Panc1 (cell line): ENCODE measurements around the gene CSMD2. TPM values are rescaled to one million over a fixed set of nuclear protein-coding genes. Genes with fewer than 3 reads are reported as not detected.

Source experiments
- ATAC-seq: fragments of 200-7000 bp; cut with Tn5 transposase; 2 replicates; pipeline ENCODE4 v1.9.1; 2020; ENCODE audit warnings: mild to moderate bottlenecking, moderate library complexity
- BruUV-seq: library from RNA; stranded (reverse); fragments of 400-500 nt; replicated peaks from 2 replicates; lab custom pipeline; 2021; lab: Mats Ljungman, UMichigan
- CTCF ChIA-PET: fragments of 300-600 bp; sonication (Branson Sonifier 250); formaldehyde crosslinking; loops from one replicate; lab custom pipeline; 2022; ENCODE audit warnings: antibody characterized with exemption; lab: Charles Lee
- POLR2A ChIA-PET: fragments of 300-600 bp; sonication (Branson Sonifier 250); formaldehyde crosslinking; loops from one replicate; lab custom pipeline; 2022; ENCODE audit warnings: antibody characterized with exemption; lab: Charles Lee
- DNase-seq: peaks from one replicate; pipeline ENCODE4 v3.0.0-alpha.2; 2010; ENCODE audit warnings: low read depth, low spot score
- H3K27ac ChIP-seq: 2 replicates; pipeline ENCODE4 v1.5.1; 2011; ENCODE audit warnings: mild to moderate bottlenecking, low read length, inconsistent platforms
- H3K27me3 ChIP-seq: fragments of 200-500 bp; sonication (Bioruptor generic); 2 replicates; pipeline ENCODE4 v1.6.0; 2014; ENCODE audit warnings: low read length, inconsistent platforms; ENCODE audit not compliant: control insufficient read depth, insufficient read depth
- H3K36me3 ChIP-seq: fragments of 200-500 bp; sonication (Bioruptor generic); 2 replicates; pipeline ENCODE4 v1.5.1; 2014; ENCODE audit warnings: inconsistent platforms, mild to moderate bottlenecking, low read length, moderate library complexity; ENCODE audit not compliant: control insufficient read depth, insufficient read depth
- H3K4me1 ChIP-seq: 2 replicates; pipeline ENCODE4 v1.5.1; 2011; ENCODE audit warnings: inconsistent platforms, mild to moderate bottlenecking, low read length, moderate library complexity; ENCODE audit not compliant: control insufficient read depth, insufficient read depth
- H3K4me3 ChIP-seq, 2 experiments: 2 replicates each; pipeline ENCODE4 v1.5.1; 2011 to 2012; ENCODE audit warnings: low read depth in 2 of 2, low read length in 2 of 2, mild to moderate bottlenecking in 2 of 2, inconsistent platforms in 1 of 2, moderate library complexity in 1 of 2
- H3K9me3 ChIP-seq: fragments of 200-500 bp; sonication (Bioruptor generic); 2 replicates; pipeline ENCODE4 v1.5.1; 2014; ENCODE audit warnings: low read depth, mild to moderate bottlenecking, inconsistent platforms, low read length, moderate library complexity; ENCODE audit not compliant: control insufficient read depth, insufficient read depth
- CTCF ChIP-seq: fragments of 450-650 bp; IDR thresholded peaks from 2 replicates; pipeline ENCODE4 v1.5.1; 2017; ENCODE audit warnings: mild to moderate bottlenecking
- POLR2AphosphoS5 ChIP-seq: IDR thresholded peaks from 2 replicates; pipeline ENCODE4 v1.6.1; 2012; ENCODE audit warnings: mild to moderate bottlenecking, low read depth, low read length, moderate library complexity
- REST ChIP-seq, 2 experiments: IDR thresholded peaks; 2 replicates each; pipeline ENCODE4 v1.6.1; 2011 to 2012; ENCODE audit warnings: low read depth in 2 of 2, control low read depth in 1 of 2, low read length in 1 of 2, mild to moderate bottlenecking in 1 of 2, moderate library complexity in 1 of 2; ENCODE audit not compliant: insufficient read depth in 1 of 2
- SIN3A ChIP-seq: IDR thresholded peaks from 2 replicates; pipeline ENCODE4 v1.6.1; 2012; ENCODE audit warnings: low read depth, mild to moderate bottlenecking, low read length, moderate library complexity, borderline replicate concordance; ENCODE audit not compliant: insufficient read depth
- TCF7L2 ChIP-seq: IDR thresholded peaks from 2 replicates; pipeline ENCODE4 v1.6.1; 2011; ENCODE audit warnings: mild to moderate bottlenecking, low read depth, low read length, inconsistent platforms
- in situ Hi-C: cut with HindIII; loops from 2 replicates; pipeline ENCODE4 v1.10.0; 2016; ENCODE audit warnings: low sequenced_read_pairs, low pct_unique_long_range_greater_than_20kb
- intact Hi-C: fragments of 100-400 bp; cut with micrococcal nuclease; formaldehyde crosslinking; loops from one replicate; pipeline ENCODE4 v1.10.0; 2022; ENCODE audit not compliant: unreplicated experiment
- total RNA-seq: library from RNA; stranded (reverse); gene quantifications from one replicate; pipeline ENCODE4 v1.2.1, GENCODE V29; 2021; ENCODE audit not compliant: unreplicated experiment

CSMD2 gene
- total RNA-seq, 1 experiment from 2014 or later: not detected

- Histone ChIP-seq H3K27me3 (no peaks in the 10 kb centered on the region; the same call in 1 of the 2 replicates), H3K27ac (no peak overlapping the region), H3K4me1 (no peaks in the 10 kb centered on the region), H3K36me3 (no peaks in the 10 kb centered on the region), H3K4me3 (no peak overlapping the region), H3K9me3 (no peaks in the 10 kb centered on the region)
- intact Hi-C loops: no loop called here
- DNase-seq (no peak), ATAC-seq (no peak)
- no TSS peak for BruUV-seq
- ChIA-PET CTCF (no interaction called here), POLR2A (no interaction called here)
- in situ Hi-C loops: no loop called here
- TF ChIP-seq CTCF (no peak), REST (IDR thresholded peaks at IDR 0.05; ENCODE audit: insufficient read depth in 1 of 2, low read depth in 2 of 2, low read length in 1 of 2) (no peak), TCF7L2 (no peak), SIN3A (no peak), POLR2AphosphoS5 (no peak)
Measured at GRCh38 chr1:34070201-34070836, 94.7 kb downstream of the CSMD2 start.

GRCh38 chr1:34066981-34067603 is 97.9 kb downstream of the CSMD2 start:
- Histone ChIP-seq H3K4me3 (no peak overlapping the region), H3K27me3 (no peaks in the 10 kb centered on the region; the same call in 1 of the 2 replicates), H3K4me1 (no peaks in the 10 kb centered on the region), H3K9me3 (no peaks in the 10 kb centered on the region), H3K27ac (no peak overlapping the region), H3K36me3 (no peaks in the 10 kb centered on the region)
- TF ChIP-seq REST (IDR thresholded peaks at IDR 0.05; ENCODE audit: insufficient read depth in 1 of 2, low read depth in 2 of 2, low read length in 1 of 2): no peak
- POLR2A ChIA-PET: no interaction called here
- DNase-seq: no peak
- intact Hi-C loops (no loop called here), in situ Hi-C loops (no loop called here)
- no TSS peak for BruUV-seq
- ATAC-seq: no peak
- CTCF ChIA-PET: no interaction called here
